Neural cell (in vitro differentiated cells): Measurements from ENCODE around the gene MYO6. TPM values are rescaled to one million over a fixed set of nuclear protein-coding genes. Genes with fewer than 3 reads are reported as not detected.

Experiments used
- H2AFZ ChIP-seq: fragments of 200-600, 300-800 bp; sonication (generic), shearing (Covaris generic); 2 replicates; pipeline ENCODE4 v1.6.0; 2014; ENCODE audit warnings: low read depth, mild to moderate bottlenecking, antibody characterized with exemption, low read length, moderate library complexity
- H3F3A ChIP-seq: fragments of 200-600 bp; shearing (Covaris generic); 2 replicates; pipeline ENCODE4 v1.6.1; 2016; ENCODE audit warnings: mild to moderate bottlenecking, moderate library complexity, mixed read lengths, antibody characterized with exemption, low read length; ENCODE audit not compliant: insufficient read depth, poor library complexity, severe bottlenecking
- H3K27ac ChIP-seq: fragments of 200-600, 300-800 bp; sonication (generic), shearing (Covaris generic); 2 replicates; pipeline ENCODE4 v1.5.1; 2014; ENCODE audit warnings: mild to moderate bottlenecking, low read length, moderate library complexity
- H3K27me3 ChIP-seq: fragments of 300-800, 200-600 bp; sonication (generic), shearing (Covaris generic); 2 replicates; pipeline ENCODE4 v1.6.0; 2014; ENCODE audit warnings: mild to moderate bottlenecking, low read depth, low read length, moderate library complexity; ENCODE audit not compliant: insufficient read depth
- H3K36me3 ChIP-seq: fragments of 300-800, 200-600 bp; sonication (generic), shearing (Covaris generic); 2 replicates; pipeline ENCODE4 v1.5.1; 2014; ENCODE audit warnings: mild to moderate bottlenecking, antibody characterized with exemption, low read length, moderate library complexity; ENCODE audit not compliant: insufficient read depth
- H3K4me2 ChIP-seq: fragments of 300-800, 200-600 bp; sonication (generic), shearing (Covaris generic); 2 replicates; pipeline ENCODE4 v1.6.0; 2014; ENCODE audit warnings: mild to moderate bottlenecking, low read length
- H3K4me3 ChIP-seq: fragments of 300-800, 200-600 bp; sonication (generic), shearing (Covaris generic); 2 replicates; pipeline ENCODE4 v1.5.1; 2014; ENCODE audit warnings: mild to moderate bottlenecking, low read length, moderate library complexity
- H3K79me2 ChIP-seq: fragments of 200-600 bp; shearing (Covaris generic); replicated peaks from 2 replicates; pipeline ENCODE4 v1.6.0; 2014; ENCODE audit warnings: mild to moderate bottlenecking, low read length, moderate library complexity; ENCODE audit not compliant: insufficient read depth
- H3K9ac ChIP-seq: fragments of 300-800, 200-600 bp; sonication (generic), shearing (Covaris generic); 2 replicates; pipeline ENCODE4 v1.6.1; 2016; ENCODE audit warnings: mild to moderate bottlenecking, low read length, mixed read lengths
- H3K9me2 ChIP-seq: fragments of 200-600 bp; shearing (Covaris generic); 2 replicates; pipeline ENCODE4 v1.6.1; 2016; ENCODE audit warnings: mild to moderate bottlenecking, low read length, mixed read lengths; ENCODE audit not compliant: insufficient read depth
- H3K9me3 ChIP-seq: fragments of 200-600, 300-800 bp; sonication (generic), shearing (Covaris generic); 2 replicates; pipeline ENCODE4 v1.6.1; 2016; ENCODE audit warnings: mild to moderate bottlenecking, mixed run types, low read length, moderate library complexity, mixed read lengths
- H4K20me1 ChIP-seq: fragments of 200-600 bp; shearing (Covaris generic); 2 replicates; pipeline ENCODE4 v1.6.1; 2016; ENCODE audit warnings: mild to moderate bottlenecking, mixed run types; ENCODE audit not compliant: insufficient read depth
- CTCF ChIP-seq: fragments of 450-650 bp; IDR thresholded peaks from 2 replicates; pipeline ENCODE4 v1.5.1; 2014; ENCODE audit warnings: antibody characterized with exemption, mild to moderate bottlenecking, moderate library complexity; ENCODE audit not compliant: poor library complexity, severe bottlenecking
- EP300 ChIP-seq: fragments of 450-650 bp; conservative IDR thresholded peaks from 2 replicates; pipeline ENCODE4 v1.6.1; 2014; ENCODE audit warnings: antibody characterized with exemption, mild to moderate bottlenecking, moderate library complexity; ENCODE audit not compliant: poor library complexity, severe bottlenecking
- POLR2AphosphoS5 ChIP-seq: IDR thresholded peaks from 2 replicates; pipeline ENCODE4 v1.6.1; 2012
- SMC3 ChIP-seq: fragments of 450-650 bp; conservative IDR thresholded peaks from 2 replicates; pipeline ENCODE4 v1.6.1; 2014; ENCODE audit warnings: antibody characterized with exemption, mild to moderate bottlenecking, moderate library complexity; ENCODE audit not compliant: poor library complexity
- TAF1 ChIP-seq: IDR thresholded peaks from 2 replicates; pipeline ENCODE4 v1.6.1; 2012; ENCODE audit warnings: low read depth
- polyA plus RNA-seq: library from polyadenylated mRNA; depleted of rRNA; stranded (reverse); fragments of >200 nt; gene quantifications from 2 replicates; pipeline ENCODE4 v1.2.3, GENCODE V29; 2014
- TF ChIP-seq, protein P1 (sequence below): IDR thresholded peaks from 2 replicates; pipeline ENCODE4 v1.6.1; 2012; ENCODE audit warnings: borderline replicate concordance

Gene MYO6
- polyA plus RNA-seq, 1 donor from 2014 or later, result 49.1 TPM

GRCh38 chr6:75834447-75834846 lies 85.4 kb downstream of the MYO6 start:
- Histone ChIP-seq H3K79me2 (no peaks in the 10 kb centered on the region), H4K20me1 (no peaks in the 10 kb centered on the region), H2AFZ (no peak overlapping the region), H3K27ac (no peak overlapping the region), H3K9me2 (no peaks in the 10 kb centered on the region), H3K4me2 (no peak overlapping the region), H3K9me3 (no peaks in the 10 kb centered on the region), H3K27me3 (no peaks in the 10 kb centered on the region), H3F3A (no peaks in the 10 kb centered on the region), H3K9ac (no peak overlapping the region), H3K36me3 (no peaks in the 10 kb centered on the region), H3K4me3 (no peak overlapping the region)
- no peak for TF ChIP-seq EP300
- no peak for TF ChIP-seq POLR2AphosphoS5
- TF ChIP-seq, protein P1, sequence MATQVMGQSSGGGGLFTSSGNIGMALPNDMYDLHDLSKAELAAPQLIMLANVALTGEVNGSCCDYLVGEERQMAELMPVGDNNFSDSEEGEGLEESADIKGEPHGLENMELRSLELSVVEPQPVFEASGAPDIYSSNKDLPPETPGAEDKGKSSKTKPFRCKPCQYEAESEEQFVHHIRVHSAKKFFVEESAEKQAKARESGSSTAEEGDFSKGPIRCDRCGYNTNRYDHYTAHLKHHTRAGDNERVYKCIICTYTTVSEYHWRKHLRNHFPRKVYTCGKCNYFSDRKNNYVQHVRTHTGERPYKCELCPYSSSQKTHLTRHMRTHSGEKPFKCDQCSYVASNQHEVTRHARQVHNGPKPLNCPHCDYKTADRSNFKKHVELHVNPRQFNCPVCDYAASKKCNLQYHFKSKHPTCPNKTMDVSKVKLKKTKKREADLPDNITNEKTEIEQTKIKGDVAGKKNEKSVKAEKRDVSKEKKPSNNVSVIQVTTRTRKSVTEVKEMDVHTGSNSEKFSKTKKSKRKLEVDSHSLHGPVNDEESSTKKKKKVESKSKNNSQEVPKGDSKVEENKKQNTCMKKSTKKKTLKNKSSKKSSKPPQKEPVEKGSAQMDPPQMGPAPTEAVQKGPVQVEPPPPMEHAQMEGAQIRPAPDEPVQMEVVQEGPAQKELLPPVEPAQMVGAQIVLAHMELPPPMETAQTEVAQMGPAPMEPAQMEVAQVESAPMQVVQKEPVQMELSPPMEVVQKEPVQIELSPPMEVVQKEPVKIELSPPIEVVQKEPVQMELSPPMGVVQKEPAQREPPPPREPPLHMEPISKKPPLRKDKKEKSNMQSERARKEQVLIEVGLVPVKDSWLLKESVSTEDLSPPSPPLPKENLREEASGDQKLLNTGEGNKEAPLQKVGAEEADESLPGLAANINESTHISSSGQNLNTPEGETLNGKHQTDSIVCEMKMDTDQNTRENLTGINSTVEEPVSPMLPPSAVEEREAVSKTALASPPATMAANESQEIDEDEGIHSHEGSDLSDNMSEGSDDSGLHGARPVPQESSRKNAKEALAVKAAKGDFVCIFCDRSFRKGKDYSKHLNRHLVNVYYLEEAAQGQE, result no peak
- TF ChIP-seq SMC3, result no peak

GRCh38 chr6:75842191-75842590 lies 93.2 kb downstream of the MYO6 start:
- H3K79me2 ChIP-seq, result no peaks in the 10 kb centered on the region
- H3K9me3 ChIP-seq, result no peaks in the 10 kb centered on the region
- H3K4me3 ChIP-seq, result no peak overlapping the region
- TF ChIP-seq TAF1 (no peak), POLR2AphosphoS5 (no peak)
- TF ChIP-seq, protein P1, result no peak
- no peaks in the 10 kb centered on the region for H3K9me2 ChIP-seq
- H3K36me3 ChIP-seq, result no peaks in the 10 kb centered on the region
- no peak overlapping the region for H3K4me2 ChIP-seq
- H4K20me1 ChIP-seq, result no peaks in the 10 kb centered on the region
- no peak overlapping the region for H2AFZ ChIP-seq
- H3K27ac ChIP-seq, result no peak overlapping the region
- no peaks in the 10 kb centered on the region for H3F3A ChIP-seq
- H3K27me3 ChIP-seq, result no peaks in the 10 kb centered on the region
- H3K9ac ChIP-seq, result no peak overlapping the region

DNA sequence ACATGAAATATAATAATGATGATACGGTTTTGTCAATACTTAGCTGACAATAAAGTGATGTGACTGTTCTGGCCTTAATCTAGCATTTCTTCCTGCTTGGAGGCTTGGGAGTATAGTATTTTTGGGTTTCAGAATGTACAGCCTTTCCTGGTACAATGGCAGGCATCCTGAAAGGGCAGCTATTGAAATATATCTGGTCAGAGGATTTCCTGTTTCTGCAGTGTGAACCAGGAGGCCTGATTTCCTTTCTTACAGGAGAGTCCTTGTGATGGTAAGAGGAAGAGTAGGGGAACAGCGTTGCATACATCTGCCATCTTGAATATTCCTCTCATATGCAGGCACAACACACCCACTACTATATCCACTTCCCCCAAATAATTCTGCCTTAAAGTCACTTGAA lies 93.7 kb downstream of the MYO6 start:
- H3K27me3 ChIP-seq, result no peaks in the 10 kb centered on the region
- no peaks in the 10 kb centered on the region for H3K36me3 ChIP-seq
- no peaks in the 10 kb centered on the region for H3K79me2 ChIP-seq
- no peak overlapping the region for H3K27ac ChIP-seq
- H3F3A ChIP-seq, result no peaks in the 10 kb centered on the region
- H3K4me3 ChIP-seq, result no peak overlapping the region
- H3K9me3 ChIP-seq, result no peaks in the 10 kb centered on the region
- no peaks in the 10 kb centered on the region for H3K9me2 ChIP-seq
- TF ChIP-seq POLR2AphosphoS5 (no peak), EP300 (no peak), CTCF (no peak), TAF1 (no peak)
- no peak overlapping the region for H2AFZ ChIP-seq
- no peak overlapping the region for H3K9ac ChIP-seq
- H4K20me1 ChIP-seq, result no peaks in the 10 kb centered on the region
- H3K4me2 ChIP-seq, result no peak overlapping the region
